Keratinocyte (primary cell): ENCODE measurements around the gene HDLBP. TPM values are rescaled to one million over a fixed set of nuclear protein-coding genes. Genes with fewer than 3 reads are reported as not detected.

Experiments
- DNase-seq: peaks from one replicate; pipeline ENCODE4 v3.0.0-alpha.2; 2011; ENCODE audit warnings: low read depth, missing footprints, low spot score
- FAIRE-seq: peaks from 2 replicates; lab custom pipeline; 2011; peaks lifted over from hg19 to GRCh38; lab: Jason Lieb, UNC
- H2AFZ ChIP-seq: 2 replicates; pipeline ENCODE4 v1.6.0; 2012; ENCODE audit warnings: low read length, control low read depth, inconsistent platforms; ENCODE audit not compliant: control insufficient read depth
- H3K27ac ChIP-seq: 2 replicates; pipeline ENCODE4 v1.5.1; 2011; ENCODE audit warnings: low read length; ENCODE audit not compliant: control insufficient read depth, insufficient read depth
- H3K27me3 ChIP-seq: 3 replicates; pipeline ENCODE4 v1.6.0; 2011; ENCODE audit warnings: low read length; ENCODE audit not compliant: control insufficient read depth, insufficient read depth; ENCODE audit errors: extremely low read depth
- H3K36me3 ChIP-seq, 2 experiments: 2 replicates in 1 of 2; 3 replicates in 1 of 2; pipeline ENCODE4 v1.5.1; 2011; ENCODE audit warnings: low read length in 2 of 2, mild to moderate bottlenecking in 1 of 2; ENCODE audit not compliant: control insufficient read depth in 2 of 2, insufficient read depth in 2 of 2; ENCODE audit errors: extremely low read depth in 1 of 2
- H3K4me1 ChIP-seq: 3 replicates; pipeline ENCODE4 v1.5.1; 2011; ENCODE audit warnings: low read length; ENCODE audit not compliant: control insufficient read depth, insufficient read depth; ENCODE audit errors: extremely low read depth
- H3K4me2 ChIP-seq: 3 replicates; pipeline ENCODE4 v1.6.0; 2011; ENCODE audit warnings: low read depth, low read length; ENCODE audit not compliant: control insufficient read depth, insufficient read depth; ENCODE audit errors: extremely low read depth
- H3K4me3 ChIP-seq, 3 experiments: fragments of 200-600 bp in 1 of 3; sonication (generic) in 1 of 3; 2 replicates in 2 of 3; 3 replicates in 1 of 3; pipeline ENCODE4 v1.5.1; 2011 to 2016; ENCODE audit warnings: low read length in 3 of 3, mild to moderate bottlenecking in 3 of 3, control low read depth in 2 of 3, inconsistent platforms in 1 of 3, low read depth in 1 of 3, mixed read lengths in 1 of 3, mixed run types in 1 of 3, moderate library complexity in 1 of 3; ENCODE audit not compliant: control insufficient read depth in 2 of 3, insufficient read depth in 2 of 3; ENCODE audit errors: extremely low read depth in 1 of 3
- H3K79me2 ChIP-seq: 2 replicates; pipeline ENCODE4 v1.6.0; 2012; ENCODE audit warnings: low read length; ENCODE audit not compliant: control insufficient read depth, insufficient read depth
- H3K9ac ChIP-seq: 3 replicates; pipeline ENCODE4 v1.6.0; 2011; ENCODE audit warnings: low read length; ENCODE audit not compliant: control insufficient read depth, insufficient read depth; ENCODE audit errors: extremely low read depth
- H3K9me1 ChIP-seq: 3 replicates; pipeline ENCODE4 v1.6.0; 2011; ENCODE audit warnings: low read length; ENCODE audit not compliant: control insufficient read depth, insufficient read depth; ENCODE audit errors: extremely low read depth
- H3K9me3 ChIP-seq: 2 replicates; pipeline ENCODE4 v1.5.1; 2012; ENCODE audit warnings: low read depth, low read length; ENCODE audit not compliant: control insufficient read depth
- H4K20me1 ChIP-seq: 3 replicates; pipeline ENCODE4 v1.6.0; 2011; ENCODE audit warnings: low read length; ENCODE audit not compliant: control insufficient read depth, insufficient read depth; ENCODE audit errors: extremely low read depth
- CTCF ChIP-seq, 3 experiments: IDR thresholded peaks in 1 of 3; conservative IDR thresholded peaks in 1 of 3; optimal IDR thresholded peaks in 1 of 3; 2 replicates in 2 of 3; 3 replicates in 1 of 3; pipeline versions ENCODE3 to v1.5.1; 2011; ENCODE audit warnings: low read length in 3 of 3, mild to moderate bottlenecking in 3 of 3, moderate library complexity in 2 of 3, control low read depth in 1 of 3, inconsistent platforms in 1 of 3; ENCODE audit not compliant: insufficient read depth in 2 of 3; ENCODE audit errors: extremely low read depth in 1 of 3
- EZH2 ChIP-seq: IDR thresholded peaks from one replicate; pipeline ENCODE4 v1.6.1; 2012; ENCODE audit warnings: inconsistent platforms, mild to moderate bottlenecking, low read length, moderate library complexity
- dilution Hi-C: fragments of 300-500 bp; cut with MboI; formaldehyde crosslinking; loops from one replicate; pipeline ENCODE4 v1.7.0; 2020; ENCODE audit warnings: low sequenced_read_pairs; ENCODE audit not compliant: extremely low pct_ligation_motif_present
- polyA plus RNA-seq, 5 experiments: library from polyadenylated mRNA; depleted of rRNA in 3 of 5; stranded (reverse) in 3 of 5; stranded (forward) in 1 of 5; unstranded in 1 of 5; fragments of >200 nt; gene quantifications; 1 replicate in 1 of 5; 2 replicates in 3 of 5; 3 replicates in 1 of 5; pipeline versions ENCODE4 v1.2.1 to v1.2.3, GENCODE V29; 2011 to 2012; ENCODE audit warnings: missing spikeins in 2 of 5, low read depth in 1 of 5, low replicate concordance in 1 of 5

The HDLBP gene
- polyA plus RNA-seq, 1 donor (not counting 4 experiments of a cell fraction or from before 2014, with no cell fraction given), result 289 TPM

GRCh38 chr2:241325257-241325656 lies 9.8 kb upstream of the HDLBP start:
- dilution Hi-C loops, result no loop called here
- Histone ChIP-seq H3K36me3 (peaks cover 3 to 13% of the 10 kb centered on the region in 2 experiments), H3K79me2 (peaks cover 66% of the 10 kb centered on the region), H3K27ac (no peak overlapping the region), H3K4me1 (peaks cover 11% of the 10 kb centered on the region), H3K9ac (no peak overlapping the region), H3K4me3 (no peak overlapping the region), H3K4me2 (no peak overlapping the region), H3K9me1 (peaks cover 2% of the 10 kb centered on the region), H3K9me3 (no peaks in the 10 kb centered on the region), H4K20me1 (peaks cover 14% of the 10 kb centered on the region), H2AFZ (no peak overlapping the region), H3K27me3 (no peaks in the 10 kb centered on the region)
- FAIRE-seq, result no peak
- DNase-seq, result no peak
- TF ChIP-seq CTCF (optimal IDR thresholded peaks at IDR 0.05 in 1 of 3, IDR thresholded peaks at IDR 0.05 in 1 of 3, conservative IDR thresholded peaks at IDR 0.05 in 1 of 3; ENCODE audit: extremely low read depth in 1 of 3, insufficient read depth in 2 of 3, low read length in 3 of 3), result no peak
- TF ChIP-seq EZH2, result no peak

GRCh38 chr2:241324775-241325174 lies 9.3 kb upstream of the HDLBP start:
- H4K20me1 ChIP-seq, result peaks cover 11% of the 10 kb centered on the region
- DNase-seq (no peak), FAIRE-seq (no peak)
- no peaks in the 10 kb centered on the region for H3K9me3 ChIP-seq
- no peak overlapping the region for H3K4me3 ChIP-seq
- peaks cover 3 to 13% of the 10 kb centered on the region in 2 experiments for H3K36me3 ChIP-seq
- no peak overlapping the region for H2AFZ ChIP-seq
- peaks cover 6% of the 10 kb centered on the region for H3K4me1 ChIP-seq
- dilution Hi-C loops, result no loop called here
- H3K79me2 ChIP-seq, result peaks cover 71% of the 10 kb centered on the region
- H3K27ac ChIP-seq, result no peak overlapping the region
- H3K4me2 ChIP-seq, result no peak overlapping the region
- H3K9ac ChIP-seq, result no peak overlapping the region
- TF ChIP-seq CTCF (optimal IDR thresholded peaks at IDR 0.05 in 1 of 3, IDR thresholded peaks at IDR 0.05 in 1 of 3, conservative IDR thresholded peaks at IDR 0.05 in 1 of 3; ENCODE audit: extremely low read depth in 1 of 3, insufficient read depth in 2 of 3, low read length in 3 of 3), result no peak
- no peak for TF ChIP-seq EZH2
- H3K27me3 ChIP-seq, result no peaks in the 10 kb centered on the region
- H3K9me1 ChIP-seq, result peaks cover 2% of the 10 kb centered on the region
